Right atrium auricular region (tissue), 2 donors: ENCODE measurements around the gene GPRC5C. TPM values are rescaled to one million over a fixed set of nuclear protein-coding genes. Genes with fewer than 3 reads are reported as not detected.

Experiments used
- DNase-seq: peaks from one replicate; pipeline ENCODE4 v3.0.0-alpha.2; 2019; ENCODE audit warnings: low spot score
- H3K27ac ChIP-seq, 2 donors: fragments of 200-600 bp; sonication (generic); 1 replicate in 1 of 2; 2 replicates in 1 of 2; pipeline ENCODE4 v1.5.1; 2016 to 2019
- H3K27me3 ChIP-seq, 2 donors: fragments of 200-600 bp; sonication (generic); one replicate each; pipeline versions ENCODE4 v1.5.1 to v1.6.0; 2017 to 2019
- H3K36me3 ChIP-seq: fragments of 200-600 bp; sonication (generic); one replicate; pipeline ENCODE4 v1.5.1; 2016
- H3K4me1 ChIP-seq, 2 donors: fragments of 200-600 bp; sonication (generic); one replicate each; pipeline versions ENCODE4 v1.5.1 to v1.6.0; 2017 to 2019
- H3K4me3 ChIP-seq, 2 donors: fragments of 200-600 bp; sonication (generic); 1 replicate in 1 of 2; 2 replicates in 1 of 2; pipeline ENCODE4 v1.5.1; 2017 to 2019; ENCODE audit warnings: mild to moderate bottlenecking in 1 of 2, moderate library complexity in 1 of 2
- H3K9me3 ChIP-seq, 2 donors: fragments of 200-600 bp; sonication (generic); one replicate each; pipeline ENCODE4 v1.5.1; 2019
- total RNA-seq, 2 donors: library from RNA; depleted of rRNA; stranded (reverse); fragments of >200 nt; gene quantifications; one replicate each; pipeline ENCODE4 v1.1.0, GENCODE V29; 2016
- TF ChIP-seq, protein P1 (sequence below), 2 donors: fragments of 200-600 bp; sonication (generic); IDR thresholded peaks; one replicate each; pipeline ENCODE4 v1.5.1; 2019; ENCODE audit warnings: antibody characterized with exemption in 2 of 2

GPRC5C gene
- total RNA-seq, 2 donors from 2014 or later = 39.0 to 48.0 TPM

DNA sequence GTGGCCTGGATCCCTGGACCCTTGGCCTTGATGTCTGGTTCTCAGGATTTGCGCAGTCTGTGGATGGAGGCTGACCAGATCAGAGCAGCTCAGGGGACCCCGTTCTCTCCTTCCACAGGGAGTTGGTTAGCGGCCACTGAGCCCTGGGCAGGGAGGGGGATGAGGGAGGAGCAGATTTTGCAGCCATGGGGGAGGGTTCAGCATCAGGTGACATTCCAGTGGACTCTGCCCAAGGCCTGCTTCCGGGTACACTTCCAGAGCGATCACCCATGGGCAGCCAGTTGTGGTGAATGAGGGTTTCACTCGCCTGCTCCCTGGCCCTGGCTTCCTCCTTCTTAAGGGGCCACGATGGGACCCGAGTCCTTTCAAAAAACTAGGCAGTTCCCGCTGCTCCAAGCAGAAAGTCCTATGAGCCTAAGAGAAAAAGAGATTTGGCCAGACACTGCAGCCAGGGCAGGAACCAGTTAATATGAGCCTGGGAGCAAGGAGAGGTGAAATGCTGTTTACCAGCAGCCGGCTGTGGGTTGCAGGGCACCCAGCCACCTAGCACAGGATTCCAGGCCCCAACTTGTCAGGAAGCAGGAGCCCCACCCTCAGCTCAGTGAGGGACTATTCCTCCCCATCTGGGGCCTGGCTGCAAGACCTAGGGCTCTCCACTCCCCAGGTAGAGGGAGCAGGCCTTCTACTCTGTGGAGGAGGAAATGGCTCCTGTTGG lies 4.7 kb upstream of the GPRC5C start:
- no peaks in the 10 kb centered on the region for H3K9me3 ChIP-seq
- no peaks in the 10 kb centered on the region for H3K36me3 ChIP-seq
- H3K4me1 ChIP-seq = peaks cover 0 to 39% of the 10 kb centered on the region in 2 donors
- TF ChIP-seq, protein P1, sequence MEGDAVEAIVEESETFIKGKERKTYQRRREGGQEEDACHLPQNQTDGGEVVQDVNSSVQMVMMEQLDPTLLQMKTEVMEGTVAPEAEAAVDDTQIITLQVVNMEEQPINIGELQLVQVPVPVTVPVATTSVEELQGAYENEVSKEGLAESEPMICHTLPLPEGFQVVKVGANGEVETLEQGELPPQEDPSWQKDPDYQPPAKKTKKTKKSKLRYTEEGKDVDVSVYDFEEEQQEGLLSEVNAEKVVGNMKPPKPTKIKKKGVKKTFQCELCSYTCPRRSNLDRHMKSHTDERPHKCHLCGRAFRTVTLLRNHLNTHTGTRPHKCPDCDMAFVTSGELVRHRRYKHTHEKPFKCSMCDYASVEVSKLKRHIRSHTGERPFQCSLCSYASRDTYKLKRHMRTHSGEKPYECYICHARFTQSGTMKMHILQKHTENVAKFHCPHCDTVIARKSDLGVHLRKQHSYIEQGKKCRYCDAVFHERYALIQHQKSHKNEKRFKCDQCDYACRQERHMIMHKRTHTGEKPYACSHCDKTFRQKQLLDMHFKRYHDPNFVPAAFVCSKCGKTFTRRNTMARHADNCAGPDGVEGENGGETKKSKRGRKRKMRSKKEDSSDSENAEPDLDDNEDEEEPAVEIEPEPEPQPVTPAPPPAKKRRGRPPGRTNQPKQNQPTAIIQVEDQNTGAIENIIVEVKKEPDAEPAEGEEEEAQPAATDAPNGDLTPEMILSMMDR (IDR thresholded peaks at IDR 0.05) = no peak
- no peak for DNase-seq
- H3K27ac ChIP-seq = peak overlapping the region; percentile 73 to 80
- H3K4me3 ChIP-seq = no peak overlapping the region
- no peaks in the 10 kb centered on the region for H3K27me3 ChIP-seq

DNA sequence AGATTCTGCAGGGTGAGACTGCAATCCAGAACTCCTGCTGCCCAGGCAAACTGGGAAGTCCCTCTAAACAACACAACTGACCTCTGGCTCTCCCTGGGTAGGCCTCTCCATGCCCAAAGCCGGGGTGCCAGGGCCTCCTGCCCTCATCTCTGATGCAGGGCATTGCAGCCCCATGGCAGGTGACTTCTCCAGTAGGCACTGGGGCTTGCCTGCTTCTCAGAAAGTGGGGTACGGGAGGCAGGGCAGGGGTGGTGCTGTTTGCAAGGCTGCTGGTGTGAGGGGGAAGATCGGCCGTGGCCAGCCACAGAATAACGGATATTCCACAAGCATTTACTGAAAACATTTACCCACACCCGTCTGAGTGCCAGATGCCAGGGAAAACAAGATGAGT lies 4.1 kb upstream of the GPRC5C start:
- Histone ChIP-seq H3K4me3 (no peak overlapping the region), H3K9me3 (no peaks in the 10 kb centered on the region), H3K27me3 (no peaks in the 10 kb centered on the region), H3K4me1 (peaks cover 0 to 45% of the 10 kb centered on the region in 2 donors), H3K36me3 (no peaks in the 10 kb centered on the region), H3K27ac (peak overlapping the region; percentile 73 to 80)
- no peak for DNase-seq
- TF ChIP-seq, protein P1 (IDR thresholded peaks at IDR 0.05) = no peak

DNA sequence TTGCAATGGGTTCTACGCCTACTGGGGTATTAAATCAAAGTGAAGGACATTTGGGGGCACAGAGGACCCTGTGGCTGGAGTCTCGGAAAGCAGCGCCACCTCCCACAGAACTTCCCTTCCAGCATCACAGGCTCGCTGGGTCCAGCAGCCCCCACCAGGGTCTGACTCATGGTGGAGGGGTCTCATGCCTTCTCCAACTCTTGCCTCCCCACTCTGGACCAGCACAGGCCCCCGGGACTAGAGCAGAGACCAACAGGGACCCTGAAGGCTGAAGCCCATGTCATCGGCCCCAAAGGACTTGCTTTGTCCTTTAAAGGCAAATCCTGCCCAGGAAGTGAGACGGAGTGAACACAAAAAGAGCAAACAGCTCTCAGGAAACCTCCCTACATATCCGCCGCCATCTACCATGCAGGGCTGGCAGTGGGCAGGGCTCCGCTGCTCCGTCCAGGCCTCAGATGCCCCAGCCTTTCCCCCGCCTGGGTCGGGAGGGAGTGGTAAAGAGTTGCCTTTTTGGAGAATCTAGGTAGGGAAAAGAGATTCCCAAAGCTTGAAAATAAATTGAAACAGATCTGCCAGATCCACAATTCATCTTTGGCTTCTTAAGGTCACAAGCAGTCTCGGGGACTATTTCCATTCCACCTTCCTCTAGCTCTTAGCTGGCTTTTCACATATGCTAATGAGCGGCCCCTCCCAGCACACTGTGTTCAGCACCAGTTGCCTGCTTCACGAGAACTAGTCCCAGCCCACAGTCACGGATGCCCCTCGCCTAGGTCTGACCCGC lies 2.1 kb upstream of the GPRC5C start:
- Histone ChIP-seq H3K27ac (peak overlapping the region; percentile 96 to 97), H3K36me3 (no peaks in the 10 kb centered on the region), H3K4me1 (peaks cover 0 to 59% of the 10 kb centered on the region in 2 donors), H3K4me3 (peak overlapping the region; percentile 55 to 68), H3K27me3 (no peaks in the 10 kb centered on the region), H3K9me3 (no peaks in the 10 kb centered on the region)
- TF ChIP-seq, protein P1 (IDR thresholded peaks at IDR 0.05) = no peak
- DNase-seq = no peak

DNA sequence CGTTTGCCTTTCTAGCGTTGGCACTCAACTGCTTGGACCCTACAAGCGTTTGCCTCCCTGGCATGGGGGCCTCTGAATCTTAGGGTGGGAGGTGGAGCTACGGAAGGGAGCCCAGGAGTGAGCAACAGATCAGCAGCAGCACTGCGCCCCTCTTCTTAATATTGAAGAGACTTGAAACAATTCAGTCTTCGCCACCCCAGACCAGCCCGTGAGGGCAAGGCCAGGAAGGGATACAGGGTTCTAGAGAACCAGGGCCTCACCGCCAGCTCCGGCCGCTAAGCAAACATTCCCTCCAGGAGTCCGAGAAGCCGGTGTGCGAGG lies 1.5 kb upstream of the GPRC5C start:
- peak overlapping the region; percentile 96 to 97 for H3K27ac ChIP-seq
- no peaks in the 10 kb centered on the region for H3K9me3 ChIP-seq
- DNase-seq = no peak
- H3K4me1 ChIP-seq = peaks cover 0 to 59% of the 10 kb centered on the region in 2 donors
- no peaks in the 10 kb centered on the region for H3K27me3 ChIP-seq
- H3K4me3 ChIP-seq = peak overlapping the region; percentile 55 to 68
- TF ChIP-seq, protein P1 (IDR thresholded peaks at IDR 0.05) = no peak
- no peaks in the 10 kb centered on the region for H3K36me3 ChIP-seq

DNA sequence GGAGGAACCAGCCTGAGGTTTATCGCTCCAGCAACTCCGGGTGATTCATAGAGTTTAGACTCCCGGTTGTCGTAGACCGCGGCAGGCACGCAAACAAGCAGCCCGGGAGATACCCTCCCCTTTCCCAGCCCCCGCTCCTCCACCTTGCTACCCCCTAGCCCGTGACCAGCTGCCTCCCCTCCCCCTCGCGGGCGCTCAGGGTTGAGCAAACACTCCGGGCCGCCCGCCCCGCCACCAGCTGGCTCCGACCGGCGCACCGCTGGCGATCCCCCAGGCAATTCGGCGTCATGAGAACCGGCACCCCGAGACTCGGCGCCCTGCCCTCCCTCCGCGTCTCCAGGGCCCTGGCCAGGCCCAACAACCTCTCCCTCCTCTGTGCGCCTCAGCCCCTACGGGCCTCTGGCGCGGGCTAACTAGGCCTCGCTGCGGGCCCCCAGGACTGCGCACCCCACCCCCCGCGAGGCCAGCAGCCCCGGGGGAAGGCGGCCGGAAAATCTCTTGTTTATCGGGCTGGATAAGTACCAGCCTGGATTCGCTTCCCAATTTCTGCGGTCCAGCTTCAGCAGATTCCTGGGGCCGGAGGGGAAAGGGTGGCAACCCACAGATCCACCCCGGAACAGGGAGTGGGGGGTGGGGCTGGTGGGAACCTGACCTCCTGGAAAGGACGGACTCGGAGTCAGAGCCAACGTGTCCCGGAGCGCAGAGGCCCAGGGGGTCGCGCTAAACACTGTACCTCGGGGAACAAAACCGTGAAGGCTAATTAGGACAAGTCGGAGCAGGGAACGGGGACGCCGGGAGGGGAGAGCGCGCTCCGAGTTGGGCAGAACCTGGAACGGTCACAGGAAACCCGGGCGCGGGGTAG lies 951 bp upstream of the GPRC5C start:
- Histone ChIP-seq H3K4me1 (peaks cover 0 to 59% of the 10 kb centered on the region in 2 donors), H3K27ac (peak overlapping the region; percentile 96 to 97), H3K4me3 (peak overlapping the region; percentile 55 to 68), H3K27me3 (no peaks in the 10 kb centered on the region), H3K9me3 (no peaks in the 10 kb centered on the region), H3K36me3 (no peaks in the 10 kb centered on the region)
- DNase-seq = peak; percentile 76
- TF ChIP-seq, protein P1 (IDR thresholded peaks at IDR 0.05) = no peak
